Hepatocyte (in vitro differentiated cells): Measurements from ENCODE around the gene HOXD9.

ENCODE experiments used
- CTCF ChIP-seq: fragments of 200-600 bp; sonication (generic); IDR thresholded peaks from 2 replicates; pipeline ENCODE4 v1.5.1; 2016; ENCODE audit warnings: antibody characterized with exemption, mild to moderate bottlenecking; ENCODE audit not compliant: poor library complexity
- EZH2 ChIP-seq: fragments of 200-600 bp; sonication (generic); IDR thresholded peaks from 2 replicates; pipeline ENCODE4 v1.6.1; 2016; ENCODE audit warnings: antibody characterized with exemption, mild to moderate bottlenecking, borderline replicate concordance
- EZH2phosphoT487 ChIP-seq: fragments of 200-600 bp; sonication (generic); IDR thresholded peaks from one replicate; pipeline ENCODE4 v1.6.1; 2018; ENCODE audit warnings: antibody characterized with exemption, mild to moderate bottlenecking, low read depth, moderate library complexity; ENCODE audit not compliant: unreplicated experiment, severe bottlenecking

GRCh38 chr2:176103194-176103593 is 19.3 kb upstream of the HOXD9 start:
- TF ChIP-seq CTCF (no peak), EZH2 (no peak), EZH2phosphoT487 (no peak)
